ENCODE results near the gene TUT1. TPM values are rescaled to one million over a fixed set of nuclear protein-coding genes. Genes with fewer than 3 reads are reported as not detected.
"Not testable (repeated sequence)": the region's sequence is repeated elsewhere in the genome, so short reads cannot be mapped to it uniquely, and the experiment has no call there.

Gene TUT1
- total and polyA plus RNA-seq, 3 donors from 2014 or later = 24.3 to 30.0 (median 25.0) TPM

- Histone ChIP-seq H3K4me3 (peak overlapping the region; percentile 69 to 95), H3K4me1 (peaks cover 28% of the 10 kb centered on the region), H3K9me3 (no peaks in the 10 kb centered on the region), H3K27me3 (no peaks in the 10 kb centered on the region), H3K36me3 (ENCODE audit: low read depth, missing control alignments) (no peaks in the 10 kb centered on the region), H3K27ac (peak overlapping the region; percentile 87 to 95)
- intact Hi-C loops (cut with DNase I; ENCODE audit: low total_unique reads) = no loop called here
- WGBS, 2 donors = 0% methylated on average over 23 to 33 of the region's 33 CpGs
- TF ChIP-seq CTCF (IDR thresholded peaks at IDR 0.05) (no peak), POLR2A (IDR thresholded peaks at IDR 0.05) (no peak)
- peak; percentile 58 for DNase-seq
These were observed 16.8 kb downstream of the TUT1 start for GRCh38 chr11:62574363-62575071.

- Histone ChIP-seq H3K36me3 (ENCODE audit: low read depth, missing control alignments) (no peaks in the 10 kb centered on the region), H3K9me3 (no peaks in the 10 kb centered on the region), H3K27me3 (no peaks in the 10 kb centered on the region), H3K27ac (peak within 1 kb of the TSS; percentile 90 to 95), H3K4me1 (peaks cover 28% of the 10 kb centered on the region), H3K4me3 (peak within 1 kb of the TSS; percentile 69 to 95)
- intact Hi-C loops (cut with DNase I; ENCODE audit: low total_unique reads) = no loop called here
- 0% methylated on average over 41 to 46 of the region's 46 CpGs for WGBS, 2 donors
- DNase-seq = peak; percentile 100
- no peak for TF ChIP-seq CTCF (IDR thresholded peaks at IDR 0.05)
- TF ChIP-seq POLR2A (IDR thresholded peaks at IDR 0.05) = peak; percentile 74
These were observed 17.5 kb downstream of the TUT1 start, which contains the start of gene EEF1G for GRCh38 chr11:62573592-62574362. EEF1G (minus strand) TSS chr11:62573891; CDS start chr11:62573842, 49 bp downstream.

GRCh38 chr11:62573006-62573591 lies 18.2 kb downstream of the TUT1 start:
- peak; percentile 47 for DNase-seq
- WGBS, 2 donors = 0 to 1% methylated on average over 33 of the region's 33 CpGs

GRCh38 chr11:62572431-62572830 lies 18.9 kb downstream of the TUT1 start:
- peak overlapping the region in 1 of 2 donors; percentile 83 for H3K27ac ChIP-seq
- intact Hi-C loops (cut with DNase I; ENCODE audit: low total_unique reads) = no loop called here
- TF ChIP-seq CTCF (IDR thresholded peaks at IDR 0.05) (no peak), POLR2A (IDR thresholded peaks at IDR 0.05) (no peak)
- no peaks in the 10 kb centered on the region for H3K27me3 ChIP-seq
- H3K36me3 ChIP-seq (ENCODE audit: low read depth, missing control alignments) = no peaks in the 10 kb centered on the region
- H3K9me3 ChIP-seq = no peaks in the 10 kb centered on the region
- peak overlapping the region in 1 of 2 donors; percentile 95 for H3K4me3 ChIP-seq
- no peak for DNase-seq
- WGBS, 2 donors = 59 to 63% methylated on average over 12 of the region's 12 CpGs
- H3K4me1 ChIP-seq = peaks cover 28% of the 10 kb centered on the region

More at GRCh38 chr11:62573006-62573591, 18.2 kb downstream of the TUT1 start:
- peak overlapping the region; percentile 69 to 95 for H3K4me3 ChIP-seq
- no peaks in the 10 kb centered on the region for H3K36me3 ChIP-seq (ENCODE audit: low read depth, missing control alignments)
- H3K4me1 ChIP-seq = peaks cover 28% of the 10 kb centered on the region
- peak overlapping the region; percentile 83 to 90 for H3K27ac ChIP-seq
- H3K9me3 ChIP-seq = no peaks in the 10 kb centered on the region
- TF ChIP-seq CTCF (IDR thresholded peaks at IDR 0.05) = no peak
- TF ChIP-seq POLR2A (IDR thresholded peaks at IDR 0.05) = no peak
- H3K27me3 ChIP-seq = no peaks in the 10 kb centered on the region
- intact Hi-C loops (cut with DNase I; ENCODE audit: low total_unique reads) = no loop called here

GRCh38 chr11:62571493-62571892 lies 19.8 kb downstream of the TUT1 start:
- H3K36me3 ChIP-seq (ENCODE audit: low read depth, missing control alignments); H3K27ac ChIP-seq; H3K4me3 ChIP-seq; H3K9me3 ChIP-seq; DNase-seq; H3K27me3 ChIP-seq; intact Hi-C loops (cut with DNase I; ENCODE audit: low total_unique reads): not testable (repeated sequence)
- H3K4me1 ChIP-seq = peaks cover 27% of the 10 kb centered on the region
- WGBS, 2 donors = 57 to 59% methylated on average over 5 of the region's 5 CpGs

- peaks cover 21% of the 10 kb centered on the region for H3K4me1 ChIP-seq
- H3K9me3 ChIP-seq; H3K27me3 ChIP-seq; DNase-seq; H3K4me3 ChIP-seq; H3K36me3 ChIP-seq (ENCODE audit: low read depth, missing control alignments); intact Hi-C loops (cut with DNase I; ENCODE audit: low total_unique reads); H3K27ac ChIP-seq: not testable (repeated sequence)
- WGBS, 2 donors = 92 to 94% methylated on average over 5 of the region's 5 CpGs
These were observed 20.4 kb downstream of the TUT1 start for GRCh38 chr11:62570903-62571302.

All from testis (tissue), 3 donors.